ENCODE measurements around the gene DDRGK1.

Gene DDRGK1

DNA sequence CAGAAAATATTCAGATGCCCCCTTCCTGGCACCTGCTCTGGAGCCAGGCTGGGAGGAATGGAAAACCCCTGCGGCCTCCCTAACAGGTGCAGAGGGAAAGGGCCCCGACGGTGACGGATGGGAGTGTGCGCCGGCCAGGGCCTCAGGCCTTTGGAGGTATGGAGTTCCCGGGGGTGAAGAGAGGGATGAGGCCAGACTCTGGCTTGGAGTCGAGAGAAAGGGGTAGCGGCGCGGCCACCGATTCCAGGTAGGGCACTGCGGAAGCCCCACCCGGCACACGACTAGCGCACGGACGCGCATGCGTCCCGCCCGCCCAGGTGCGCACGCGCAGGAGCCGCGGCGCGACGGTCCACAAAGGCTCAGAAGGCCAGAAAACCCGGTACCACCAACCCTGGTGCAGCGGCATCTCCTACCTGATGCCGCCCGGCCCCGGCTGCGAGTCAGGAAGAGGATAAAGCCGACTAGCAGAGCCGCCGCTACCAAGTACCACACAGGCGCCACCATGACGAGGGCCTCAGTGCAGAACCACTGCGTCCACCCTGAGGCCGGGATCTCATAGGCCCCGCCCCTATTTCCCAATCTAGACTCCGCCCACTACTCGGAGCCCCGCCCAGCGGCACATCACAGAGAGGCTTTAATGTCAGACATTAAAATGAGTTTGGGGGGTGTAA, at the start of gene DDRGK1:
DDRGK1 (minus strand) TSS at position 559 of the 671 bp plus-strand sequence; CDS start at position 504, 55 bp downstream.
- no peaks in the 10 kb centered on the region for H3K27me3 ChIP-seq (ENCODE audit: control insufficient read depth in 1 of 2, insufficient read depth in 2 of 2, low read length in 2 of 2)
- H3K36me3 ChIP-seq (ENCODE audit: control insufficient read depth in 1 of 2, insufficient read depth in 2 of 2, low read length in 2 of 2) = peaks cover 11 to 19% of the 10 kb centered on the region in 2 donors
- no peaks in the 10 kb centered on the region for H3K9me3 ChIP-seq (ENCODE audit: control insufficient read depth in 1 of 2, low read length in 2 of 2)
- peak within 1 kb of the TSS; percentile 87 for H3K27ac ChIP-seq (ENCODE audit: low read depth, low read length)
- H3K4me3 ChIP-seq (ENCODE audit: low read depth in 1 of 2, low read length in 2 of 2) = peak within 1 kb of the TSS; percentile 78 to 83
- peak within 1 kb of the TSS; percentile 83 to 95 for H3K9ac ChIP-seq (ENCODE audit: low read depth in 1 of 2, low read length in 2 of 2)
- peaks cover 8 to 19% of the 10 kb centered on the region in 2 donors for H3K4me1 ChIP-seq (ENCODE audit: control insufficient read depth in 1 of 2, insufficient read depth in 2 of 2, low read length in 2 of 2)

DNA sequence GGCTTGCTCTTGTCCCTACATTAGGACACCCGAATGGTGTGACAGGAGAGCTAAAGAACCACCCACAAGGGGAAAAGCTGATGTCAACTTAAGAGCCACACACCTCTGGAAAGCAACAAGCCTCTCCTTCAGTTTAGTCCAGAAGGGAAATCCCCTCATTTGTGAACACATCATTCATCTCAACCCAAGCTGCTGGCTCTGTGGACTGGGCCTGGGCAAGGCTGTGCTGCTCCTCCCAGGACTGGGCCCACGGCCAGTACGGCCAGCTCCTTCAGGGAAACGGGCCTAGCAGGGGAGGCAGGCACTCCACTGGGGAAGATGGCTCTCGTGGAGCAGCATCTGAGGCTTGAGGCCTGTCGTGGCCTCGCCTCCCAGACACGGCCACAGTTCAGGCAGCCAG, 47.3 kb upstream of the DDRGK1 start:
- Histone ChIP-seq H3K27ac (ENCODE audit: low read depth, low read length) (no peak overlapping the region), H3K36me3 (ENCODE audit: control insufficient read depth in 1 of 2, insufficient read depth in 2 of 2, low read length in 2 of 2) (peaks cover 15 to 31% of the 10 kb centered on the region in 2 donors), H3K4me3 (ENCODE audit: low read depth in 1 of 2, low read length in 2 of 2) (no peak overlapping the region), H3K4me1 (ENCODE audit: control insufficient read depth in 1 of 2, insufficient read depth in 2 of 2, low read length in 2 of 2) (peaks cover 6 to 10% of the 10 kb centered on the region in 2 donors), H3K9me3 (ENCODE audit: control insufficient read depth in 1 of 2, low read length in 2 of 2) (no peaks in the 10 kb centered on the region), H3K27me3 (ENCODE audit: control insufficient read depth in 1 of 2, insufficient read depth in 2 of 2, low read length in 2 of 2) (peaks cover 0 to 22% of the 10 kb centered on the region in 2 donors), H3K9ac (ENCODE audit: low read depth in 1 of 2, low read length in 2 of 2) (no peak overlapping the region)

DNA sequence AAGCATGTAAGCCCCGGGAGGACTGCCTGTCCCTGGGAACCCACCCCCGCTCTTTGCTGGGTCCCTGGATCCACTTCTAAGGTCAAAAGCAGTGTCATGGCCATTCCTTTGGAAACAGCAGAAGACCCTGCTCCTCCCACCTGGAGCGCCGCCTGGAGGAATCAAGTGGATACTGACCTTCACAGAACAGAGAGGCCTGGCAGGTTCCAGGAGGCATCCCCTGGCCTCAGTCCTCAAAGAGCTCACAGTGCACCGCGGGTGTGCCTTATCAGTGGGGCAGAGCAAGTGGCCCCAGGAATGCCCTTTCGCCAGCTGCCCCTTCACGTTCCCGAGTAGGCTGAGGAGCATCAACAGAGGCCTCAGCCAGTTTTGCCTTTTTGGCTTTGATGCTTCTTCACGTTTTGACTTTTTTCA, 45.6 kb upstream of the DDRGK1 start:
- no peak overlapping the region for H3K9ac ChIP-seq (ENCODE audit: low read depth in 1 of 2, low read length in 2 of 2)
- no peak overlapping the region for H3K27ac ChIP-seq (ENCODE audit: low read depth, low read length)
- H3K4me1 ChIP-seq (ENCODE audit: control insufficient read depth in 1 of 2, insufficient read depth in 2 of 2, low read length in 2 of 2) = peaks cover 6 to 10% of the 10 kb centered on the region in 2 donors
- H3K9me3 ChIP-seq (ENCODE audit: control insufficient read depth in 1 of 2, low read length in 2 of 2) = no peaks in the 10 kb centered on the region
- H3K27me3 ChIP-seq (ENCODE audit: control insufficient read depth in 1 of 2, insufficient read depth in 2 of 2, low read length in 2 of 2) = peaks cover 0 to 22% of the 10 kb centered on the region in 2 donors
- H3K36me3 ChIP-seq (ENCODE audit: control insufficient read depth in 1 of 2, insufficient read depth in 2 of 2, low read length in 2 of 2) = peaks cover 5 to 19% of the 10 kb centered on the region in 2 donors
- H3K4me3 ChIP-seq (ENCODE audit: low read depth in 1 of 2, low read length in 2 of 2) = no peak overlapping the region

- H3K36me3 ChIP-seq (ENCODE audit: control insufficient read depth in 1 of 2, insufficient read depth in 2 of 2, low read length in 2 of 2) = peaks cover 5 to 12% of the 10 kb centered on the region in 2 donors
These were observed 44.5 kb upstream of the DDRGK1 start for GRCh38 chr20:3248993-3249347.

DNA sequence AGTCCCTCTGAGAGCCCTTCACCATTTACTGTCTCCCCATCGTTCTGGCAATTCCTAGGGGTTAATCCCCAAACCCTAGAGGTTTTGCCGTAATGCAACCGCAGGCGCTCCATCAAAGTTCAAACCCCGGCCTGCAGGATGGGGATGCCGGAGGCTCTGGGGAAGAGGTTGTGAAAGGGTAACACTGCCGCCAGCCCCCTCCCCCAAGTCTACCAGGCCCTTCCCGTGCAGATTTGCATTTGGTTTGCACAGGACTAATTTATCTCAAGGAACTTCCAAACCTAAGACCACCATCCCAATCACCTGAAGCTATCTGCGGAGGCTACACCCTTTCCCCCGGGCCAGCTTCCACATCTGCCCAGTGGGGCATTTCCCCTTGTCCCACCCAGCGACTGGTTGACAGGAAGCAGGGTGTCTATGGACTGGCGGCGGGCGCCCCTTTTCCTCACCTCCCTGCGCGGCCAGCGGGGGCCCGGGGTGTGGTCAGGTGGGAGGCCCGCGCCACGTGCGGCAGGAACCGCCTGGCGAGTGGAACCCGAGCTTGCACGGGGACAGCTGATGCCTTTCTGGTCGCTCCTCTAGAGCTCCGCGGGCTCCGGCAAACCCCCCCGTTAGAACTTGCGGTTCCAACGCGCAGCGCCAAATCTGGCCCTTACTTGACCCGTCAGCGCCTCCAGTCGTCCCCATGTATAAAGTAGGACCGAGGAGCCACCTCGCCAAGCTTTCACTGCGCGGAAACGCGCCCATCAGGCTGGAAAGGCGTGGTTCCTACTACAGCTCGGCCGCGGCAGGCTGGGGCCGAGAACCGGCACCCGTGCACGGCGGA, 43.9 kb upstream of the DDRGK1 start:
- H3K4me3 ChIP-seq (ENCODE audit: low read depth in 1 of 2, low read length in 2 of 2) = peak overlapping the region; percentile 13 to 43
- H3K36me3 ChIP-seq (ENCODE audit: control insufficient read depth in 1 of 2, insufficient read depth in 2 of 2, low read length in 2 of 2) = peaks cover 5 to 12% of the 10 kb centered on the region in 2 donors
- no peak overlapping the region for H3K27ac ChIP-seq (ENCODE audit: low read depth, low read length)
- peaks cover 6 to 10% of the 10 kb centered on the region in 2 donors for H3K4me1 ChIP-seq (ENCODE audit: control insufficient read depth in 1 of 2, insufficient read depth in 2 of 2, low read length in 2 of 2)
- no peaks in the 10 kb centered on the region for H3K9me3 ChIP-seq (ENCODE audit: control insufficient read depth in 1 of 2, low read length in 2 of 2)
- peaks cover 0 to 22% of the 10 kb centered on the region in 2 donors for H3K27me3 ChIP-seq (ENCODE audit: control insufficient read depth in 1 of 2, insufficient read depth in 2 of 2, low read length in 2 of 2)
- H3K9ac ChIP-seq (ENCODE audit: low read depth in 1 of 2, low read length in 2 of 2) = no peak overlapping the region

More at GRCh38 chr20:3248993-3249347, 44.5 kb upstream of the DDRGK1 start:
- Histone ChIP-seq H3K9ac (ENCODE audit: low read depth in 1 of 2, low read length in 2 of 2) (no peak overlapping the region), H3K27ac (ENCODE audit: low read depth, low read length) (no peak overlapping the region), H3K4me1 (ENCODE audit: control insufficient read depth in 1 of 2, insufficient read depth in 2 of 2, low read length in 2 of 2) (peaks cover 6 to 10% of the 10 kb centered on the region in 2 donors), H3K9me3 (ENCODE audit: control insufficient read depth in 1 of 2, low read length in 2 of 2) (no peaks in the 10 kb centered on the region), H3K27me3 (ENCODE audit: control insufficient read depth in 1 of 2, insufficient read depth in 2 of 2, low read length in 2 of 2) (peaks cover 0 to 22% of the 10 kb centered on the region in 2 donors), H3K4me3 (ENCODE audit: low read depth in 1 of 2, low read length in 2 of 2) (peak overlapping the region; percentile 13 to 43)

DNA sequence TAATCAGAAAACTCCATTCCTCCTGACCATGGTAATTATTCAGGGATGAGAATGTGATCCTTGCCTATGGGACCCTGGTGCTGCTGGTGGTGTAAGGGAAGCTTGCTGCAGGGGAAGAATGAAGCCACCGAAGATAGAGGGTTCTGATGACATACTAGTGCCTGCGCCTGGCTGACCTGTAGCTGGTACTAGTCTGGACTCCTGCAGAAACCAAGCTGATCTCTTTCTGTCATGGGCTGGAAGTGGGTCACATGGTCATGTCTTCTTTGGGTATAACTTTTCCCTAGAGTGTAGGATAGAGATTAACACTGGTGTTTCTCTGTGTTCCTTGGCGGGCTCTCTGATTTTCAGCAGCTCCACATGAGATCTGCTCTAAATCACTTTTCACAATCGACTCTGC, 43.2 kb upstream of the DDRGK1 start:
- H3K27ac ChIP-seq (ENCODE audit: low read depth, low read length) = no peak overlapping the region
- H3K36me3 ChIP-seq (ENCODE audit: control insufficient read depth in 1 of 2, insufficient read depth in 2 of 2, low read length in 2 of 2) = peaks cover 4 to 9% of the 10 kb centered on the region in 2 donors
- no peak overlapping the region for H3K9ac ChIP-seq (ENCODE audit: low read depth in 1 of 2, low read length in 2 of 2)
- peaks cover 6 to 10% of the 10 kb centered on the region in 2 donors for H3K4me1 ChIP-seq (ENCODE audit: control insufficient read depth in 1 of 2, insufficient read depth in 2 of 2, low read length in 2 of 2)
- no peak overlapping the region for H3K4me3 ChIP-seq (ENCODE audit: low read depth in 1 of 2, low read length in 2 of 2)
- H3K9me3 ChIP-seq (ENCODE audit: control insufficient read depth in 1 of 2, low read length in 2 of 2) = no peaks in the 10 kb centered on the region
- peaks cover 0 to 22% of the 10 kb centered on the region in 2 donors for H3K27me3 ChIP-seq (ENCODE audit: control insufficient read depth in 1 of 2, insufficient read depth in 2 of 2, low read length in 2 of 2)

GRCh38 chr20:3246682-3247081, 42.2 kb upstream of the DDRGK1 start:
- H3K9ac ChIP-seq (ENCODE audit: low read depth in 1 of 2, low read length in 2 of 2) = no peak overlapping the region
- H3K36me3 ChIP-seq (ENCODE audit: control insufficient read depth in 1 of 2, insufficient read depth in 2 of 2, low read length in 2 of 2) = no peaks in the 10 kb centered on the region
- peaks cover 6 to 10% of the 10 kb centered on the region in 2 donors for H3K4me1 ChIP-seq (ENCODE audit: control insufficient read depth in 1 of 2, insufficient read depth in 2 of 2, low read length in 2 of 2)
- peaks cover 3 to 22% of the 10 kb centered on the region in 2 donors for H3K27me3 ChIP-seq (ENCODE audit: control insufficient read depth in 1 of 2, insufficient read depth in 2 of 2, low read length in 2 of 2)
- no peak overlapping the region for H3K4me3 ChIP-seq (ENCODE audit: low read depth in 1 of 2, low read length in 2 of 2)
- H3K27ac ChIP-seq (ENCODE audit: low read depth, low read length) = no peak overlapping the region
- H3K9me3 ChIP-seq (ENCODE audit: control insufficient read depth in 1 of 2, low read length in 2 of 2) = no peaks in the 10 kb centered on the region

DNA sequence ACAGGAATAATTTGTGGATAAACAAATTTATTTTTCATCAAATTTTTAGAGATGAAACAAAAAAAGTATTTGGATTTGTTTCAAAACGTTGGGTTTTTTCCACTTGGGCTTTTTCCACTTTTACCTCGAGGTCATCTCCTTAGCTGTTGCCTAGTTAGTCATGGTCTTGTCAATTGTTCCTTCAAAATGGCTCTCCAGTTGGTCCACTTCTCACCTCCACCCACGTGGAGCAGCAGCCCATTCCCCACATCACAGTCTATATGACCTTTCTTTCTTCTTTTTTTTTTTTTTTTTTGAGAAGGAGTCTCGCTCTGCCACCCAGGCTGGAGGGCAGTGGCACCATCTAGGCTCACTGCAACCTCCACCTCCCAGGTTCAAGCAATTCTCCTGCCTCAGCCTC, 41.2 kb upstream of the DDRGK1 start:
- peaks cover 8 to 25% of the 10 kb centered on the region in 2 donors for H3K27me3 ChIP-seq (ENCODE audit: control insufficient read depth in 1 of 2, insufficient read depth in 2 of 2, low read length in 2 of 2)
- no peak overlapping the region for H3K9ac ChIP-seq (ENCODE audit: low read depth in 1 of 2, low read length in 2 of 2)
- H3K4me1 ChIP-seq (ENCODE audit: control insufficient read depth in 1 of 2, insufficient read depth in 2 of 2, low read length in 2 of 2) = peaks cover 6 to 10% of the 10 kb centered on the region in 2 donors
- no peaks in the 10 kb centered on the region for H3K36me3 ChIP-seq (ENCODE audit: control insufficient read depth in 1 of 2, insufficient read depth in 2 of 2, low read length in 2 of 2)
- no peak overlapping the region for H3K4me3 ChIP-seq (ENCODE audit: low read depth in 1 of 2, low read length in 2 of 2)
- H3K9me3 ChIP-seq (ENCODE audit: control insufficient read depth in 1 of 2, low read length in 2 of 2) = no peaks in the 10 kb centered on the region
- no peak overlapping the region for H3K27ac ChIP-seq (ENCODE audit: low read depth, low read length)

DNA sequence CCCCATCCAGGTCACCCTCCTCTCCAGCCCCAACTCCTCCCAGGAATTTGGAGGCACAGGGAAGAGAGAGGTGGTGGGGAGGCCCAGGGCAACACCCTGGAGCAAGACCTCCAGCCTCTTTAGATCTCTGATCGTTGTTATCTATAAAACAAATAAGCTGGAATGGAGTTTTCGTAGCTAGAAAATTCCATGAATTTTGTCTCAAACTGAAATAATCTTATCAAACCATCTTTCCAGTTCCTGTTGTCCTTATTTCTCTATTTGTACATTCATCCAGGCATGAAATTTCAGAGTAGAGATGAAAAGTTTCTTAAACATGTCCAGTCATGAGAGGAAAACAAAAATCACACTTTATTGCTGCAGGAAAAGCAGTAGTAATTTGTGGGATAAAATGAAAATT, 40.7 kb upstream of the DDRGK1 start:
- Histone ChIP-seq H3K4me3 (ENCODE audit: low read depth in 1 of 2, low read length in 2 of 2) (no peak overlapping the region), H3K36me3 (ENCODE audit: control insufficient read depth in 1 of 2, insufficient read depth in 2 of 2, low read length in 2 of 2) (no peaks in the 10 kb centered on the region), H3K4me1 (ENCODE audit: control insufficient read depth in 1 of 2, insufficient read depth in 2 of 2, low read length in 2 of 2) (peaks cover 6 to 11% of the 10 kb centered on the region in 2 donors), H3K27me3 (ENCODE audit: control insufficient read depth in 1 of 2, insufficient read depth in 2 of 2, low read length in 2 of 2) (peaks cover 13 to 31% of the 10 kb centered on the region in 2 donors), H3K27ac (ENCODE audit: low read depth, low read length) (no peak overlapping the region), H3K9ac (ENCODE audit: low read depth in 1 of 2, low read length in 2 of 2) (no peak overlapping the region), H3K9me3 (ENCODE audit: control insufficient read depth in 1 of 2, low read length in 2 of 2) (no peaks in the 10 kb centered on the region)

DNA sequence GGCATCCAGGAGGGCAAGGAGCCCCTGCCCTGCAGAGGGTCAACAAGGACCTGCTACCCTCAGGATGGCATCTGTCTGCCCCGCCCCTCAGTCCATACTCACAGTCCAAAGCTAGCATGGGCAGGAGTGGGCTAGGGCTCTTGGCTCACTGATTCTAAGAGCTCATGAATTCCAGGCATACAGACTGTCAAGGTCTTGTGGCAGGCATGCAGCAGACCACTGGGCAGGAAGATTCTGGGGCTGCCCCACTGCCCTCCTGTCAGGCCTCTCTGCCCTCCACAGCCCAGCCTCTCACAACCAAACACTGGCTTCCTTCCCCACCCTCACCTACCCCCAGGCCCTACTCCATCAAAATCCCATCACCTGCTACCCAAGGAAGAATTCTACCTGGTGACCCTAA, 40.1 kb upstream of the DDRGK1 start:
- no peaks in the 10 kb centered on the region for H3K36me3 ChIP-seq (ENCODE audit: control insufficient read depth in 1 of 2, insufficient read depth in 2 of 2, low read length in 2 of 2)
- H3K27me3 ChIP-seq (ENCODE audit: control insufficient read depth in 1 of 2, insufficient read depth in 2 of 2, low read length in 2 of 2) = peaks cover 19 to 32% of the 10 kb centered on the region in 2 donors
- H3K4me1 ChIP-seq (ENCODE audit: control insufficient read depth in 1 of 2, insufficient read depth in 2 of 2, low read length in 2 of 2) = peaks cover 6 to 16% of the 10 kb centered on the region in 2 donors
- no peaks in the 10 kb centered on the region for H3K9me3 ChIP-seq (ENCODE audit: control insufficient read depth in 1 of 2, low read length in 2 of 2)
- H3K4me3 ChIP-seq (ENCODE audit: low read depth in 1 of 2, low read length in 2 of 2) = no peak overlapping the region
- no peak overlapping the region for H3K9ac ChIP-seq (ENCODE audit: low read depth in 1 of 2, low read length in 2 of 2)
- no peak overlapping the region for H3K27ac ChIP-seq (ENCODE audit: low read depth, low read length)
